Nephron (organoid): ENCODE measurements around the gene TADA3.

Source experiments
- H3K27ac Mint-ChIP-seq, 3 experiments: 2 replicates each; pipeline ENCODE4 v1.8.0; 2020; ENCODE audit warnings: mixed read lengths in 3 of 3, mild to moderate bottlenecking in 2 of 3, moderate library complexity in 1 of 3
- H3K27me3 Mint-ChIP-seq: 2 replicates; pipeline ENCODE4 v1.8.0; 2021; ENCODE audit warnings: low read depth, mild to moderate bottlenecking, moderate library complexity, mixed read lengths
- H3K36me3 Mint-ChIP-seq: 2 replicates; pipeline ENCODE4 v1.8.0; 2020; ENCODE audit warnings: low read depth, mixed read lengths
- H3K4me1 Mint-ChIP-seq: 2 replicates; pipeline ENCODE4 v1.8.0; 2020; ENCODE audit warnings: mixed read lengths
- H3K4me3 Mint-ChIP-seq, 3 experiments: 2 replicates each; pipeline ENCODE4 v1.8.0; 2020; ENCODE audit warnings: mild to moderate bottlenecking in 3 of 3, mixed read lengths in 3 of 3, moderate library complexity in 2 of 3
- H3K9me3 Mint-ChIP-seq: 2 replicates; pipeline ENCODE4 v1.8.0; 2020; ENCODE audit warnings: mixed read lengths
- TF ChIP-seq, protein P1 (sequence below), 3 experiments: fragments of 200-600 bp; sonication (generic); IDR thresholded peaks; one replicate each; pipeline ENCODE4 v1.5.0; 2021; ENCODE audit warnings: antibody characterized with exemption in 3 of 3; ENCODE audit not compliant: unreplicated experiment in 3 of 3

Gene TADA3

DNA sequence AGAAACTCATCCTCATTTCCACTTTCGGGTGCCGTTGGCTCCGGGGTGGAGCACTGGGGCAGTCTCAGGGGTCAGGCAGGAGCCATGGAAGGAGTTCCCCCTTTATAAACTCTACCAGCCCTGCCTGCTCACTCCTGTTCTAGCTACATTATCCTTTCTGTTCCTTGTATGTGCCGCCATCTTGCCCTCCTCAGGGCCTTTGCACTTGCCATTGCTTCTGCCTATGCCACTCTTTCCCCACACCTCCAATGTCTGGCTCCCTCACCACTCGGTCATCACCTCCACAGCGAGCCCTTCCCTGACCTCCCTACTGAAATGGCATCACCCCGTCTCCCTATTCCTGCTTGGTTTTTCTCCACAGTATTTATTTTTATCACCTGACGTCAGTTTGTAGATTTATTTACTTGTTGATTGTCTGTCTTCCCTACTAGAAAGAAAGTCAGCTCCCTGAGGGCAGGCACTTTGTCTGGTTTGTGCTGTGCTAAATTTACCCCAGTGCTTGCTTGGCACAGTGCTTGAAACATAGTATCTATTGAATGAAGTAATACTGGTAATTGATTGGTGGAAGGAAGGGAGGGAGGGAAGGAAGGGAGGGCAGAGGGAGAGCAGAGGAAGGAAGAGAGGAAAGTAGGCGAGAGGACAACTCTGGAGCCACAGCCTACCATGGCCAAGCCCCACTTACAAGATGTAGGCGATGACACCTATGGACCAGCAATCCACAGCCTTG lies 31.3 kb downstream of the TADA3 start:
- Mint-ChIP-seq H3K27me3 (no peaks in the 10 kb centered on the region), H3K4me1 (no peaks in the 10 kb centered on the region), H3K9me3 (no peaks in the 10 kb centered on the region), H3K36me3 (peaks cover 46% of the 10 kb centered on the region), H3K27ac (peak overlapping the region in 1 of 3 experiments; percentile 6), H3K4me3 (no peak overlapping the region)
- TF ChIP-seq, protein P1, sequence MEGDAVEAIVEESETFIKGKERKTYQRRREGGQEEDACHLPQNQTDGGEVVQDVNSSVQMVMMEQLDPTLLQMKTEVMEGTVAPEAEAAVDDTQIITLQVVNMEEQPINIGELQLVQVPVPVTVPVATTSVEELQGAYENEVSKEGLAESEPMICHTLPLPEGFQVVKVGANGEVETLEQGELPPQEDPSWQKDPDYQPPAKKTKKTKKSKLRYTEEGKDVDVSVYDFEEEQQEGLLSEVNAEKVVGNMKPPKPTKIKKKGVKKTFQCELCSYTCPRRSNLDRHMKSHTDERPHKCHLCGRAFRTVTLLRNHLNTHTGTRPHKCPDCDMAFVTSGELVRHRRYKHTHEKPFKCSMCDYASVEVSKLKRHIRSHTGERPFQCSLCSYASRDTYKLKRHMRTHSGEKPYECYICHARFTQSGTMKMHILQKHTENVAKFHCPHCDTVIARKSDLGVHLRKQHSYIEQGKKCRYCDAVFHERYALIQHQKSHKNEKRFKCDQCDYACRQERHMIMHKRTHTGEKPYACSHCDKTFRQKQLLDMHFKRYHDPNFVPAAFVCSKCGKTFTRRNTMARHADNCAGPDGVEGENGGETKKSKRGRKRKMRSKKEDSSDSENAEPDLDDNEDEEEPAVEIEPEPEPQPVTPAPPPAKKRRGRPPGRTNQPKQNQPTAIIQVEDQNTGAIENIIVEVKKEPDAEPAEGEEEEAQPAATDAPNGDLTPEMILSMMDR (IDR thresholded peaks at IDR 0.05; ENCODE audit: unreplicated experiment in 3 of 3): no peak

DNA sequence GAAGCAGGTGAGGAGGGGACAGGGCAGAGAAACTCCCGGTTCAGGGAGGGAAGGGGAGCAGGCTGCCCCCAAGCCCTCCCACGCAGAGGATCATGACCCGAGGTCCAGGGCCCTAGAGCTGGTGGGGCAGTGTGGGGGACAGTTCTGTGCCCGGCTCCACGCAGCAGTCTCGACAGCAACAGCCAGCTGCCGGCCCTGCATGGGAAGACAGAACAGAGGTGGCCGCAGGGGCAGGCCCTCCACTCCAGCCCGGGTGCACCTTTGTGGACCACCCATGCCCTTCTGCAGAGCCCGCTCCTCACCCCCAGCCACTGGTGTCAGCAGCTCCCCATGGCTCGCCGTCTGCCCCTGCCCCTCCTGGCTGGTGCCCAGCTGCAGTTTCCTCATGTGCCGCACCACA lies 34.8 kb downstream of the TADA3 start:
- Mint-ChIP-seq H3K36me3 (peaks cover 58% of the 10 kb centered on the region), H3K27ac (no peak overlapping the region), H3K4me3 (no peak overlapping the region), H3K27me3 (no peaks in the 10 kb centered on the region), H3K9me3 (no peaks in the 10 kb centered on the region), H3K4me1 (no peaks in the 10 kb centered on the region)
- TF ChIP-seq, protein P1 (IDR thresholded peaks at IDR 0.05; ENCODE audit: unreplicated experiment in 3 of 3): no peak

DNA sequence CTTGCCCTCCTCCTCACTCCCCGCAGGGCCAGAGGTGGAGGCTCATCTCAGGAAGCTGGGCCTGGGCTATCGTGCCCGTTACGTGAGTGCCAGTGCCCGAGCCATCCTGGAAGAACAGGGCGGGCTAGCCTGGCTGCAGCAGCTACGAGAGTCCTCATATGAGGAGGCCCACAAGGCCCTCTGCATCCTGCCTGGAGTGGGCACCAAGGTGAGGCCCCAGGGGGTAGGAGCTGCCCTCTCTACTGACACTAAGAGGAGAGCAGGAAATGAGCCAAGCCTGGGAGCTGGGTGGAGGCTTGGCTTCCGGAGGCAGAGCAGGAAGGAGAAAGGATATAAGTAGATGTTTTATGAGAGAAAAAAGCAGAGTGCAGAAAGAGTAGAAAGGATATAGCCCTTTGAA lies 37.6 kb downstream of the TADA3 start:
- TF ChIP-seq, protein P1 (IDR thresholded peaks at IDR 0.05; ENCODE audit: unreplicated experiment in 3 of 3): no peak
- Mint-ChIP-seq H3K27ac (peak overlapping the region in 1 of 3 experiments; percentile 12), H3K27me3 (no peaks in the 10 kb centered on the region), H3K36me3 (peaks cover 60% of the 10 kb centered on the region), H3K4me3 (no peak overlapping the region), H3K4me1 (peaks cover 24% of the 10 kb centered on the region), H3K9me3 (no peaks in the 10 kb centered on the region)

DNA sequence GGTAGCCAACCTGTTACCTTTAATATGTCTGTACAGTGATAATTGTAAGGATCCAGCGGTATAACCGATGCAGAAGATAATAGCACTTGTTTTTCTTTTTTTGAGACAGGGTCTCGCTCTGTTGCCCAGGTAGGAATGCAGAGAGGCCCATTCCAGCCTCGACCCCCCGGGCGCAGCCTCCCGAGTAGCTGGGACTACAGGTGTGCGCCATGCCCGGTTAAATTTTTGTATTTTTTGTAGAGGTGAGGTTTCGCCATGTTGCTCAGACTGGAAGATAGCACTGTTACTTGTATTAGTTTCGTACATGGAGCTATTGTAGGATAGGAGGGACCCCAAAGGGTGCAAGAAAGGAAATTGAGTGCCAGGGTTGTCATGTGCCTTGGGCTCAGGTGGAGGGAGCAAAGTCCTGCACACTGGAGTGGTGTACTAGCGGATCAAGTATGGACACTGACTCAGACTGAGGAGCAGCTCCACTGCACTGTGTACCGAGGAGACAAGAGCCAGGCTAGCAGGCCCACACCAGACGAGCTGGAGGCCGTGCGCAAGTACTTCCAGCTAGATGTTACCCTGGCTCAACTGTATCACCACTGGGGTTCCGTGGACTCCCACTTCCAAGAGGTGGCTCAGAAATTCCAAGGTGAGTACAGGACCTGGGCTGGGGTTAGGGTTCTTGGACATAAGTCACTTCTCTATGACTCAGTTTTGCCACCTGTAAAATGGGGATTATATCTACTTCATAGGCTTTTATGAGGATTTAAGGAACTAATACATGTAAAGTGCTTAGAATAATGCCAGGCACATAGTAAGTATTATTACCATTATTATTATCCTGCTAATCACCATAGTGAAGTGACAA lies 41.5 kb downstream of the TADA3 start:
- TF ChIP-seq, protein P1 (IDR thresholded peaks at IDR 0.05; ENCODE audit: unreplicated experiment in 3 of 3): no peak
- Mint-ChIP-seq H3K27ac (peak overlapping the region; percentile 95 to 99 (median 98)), H3K27me3 (no peaks in the 10 kb centered on the region), H3K9me3 (no peaks in the 10 kb centered on the region), H3K36me3 (peaks cover 59% of the 10 kb centered on the region), H3K4me3 (peak overlapping the region; percentile 93 to 94 (median 94)), H3K4me1 (peaks cover 29% of the 10 kb centered on the region)

DNA sequence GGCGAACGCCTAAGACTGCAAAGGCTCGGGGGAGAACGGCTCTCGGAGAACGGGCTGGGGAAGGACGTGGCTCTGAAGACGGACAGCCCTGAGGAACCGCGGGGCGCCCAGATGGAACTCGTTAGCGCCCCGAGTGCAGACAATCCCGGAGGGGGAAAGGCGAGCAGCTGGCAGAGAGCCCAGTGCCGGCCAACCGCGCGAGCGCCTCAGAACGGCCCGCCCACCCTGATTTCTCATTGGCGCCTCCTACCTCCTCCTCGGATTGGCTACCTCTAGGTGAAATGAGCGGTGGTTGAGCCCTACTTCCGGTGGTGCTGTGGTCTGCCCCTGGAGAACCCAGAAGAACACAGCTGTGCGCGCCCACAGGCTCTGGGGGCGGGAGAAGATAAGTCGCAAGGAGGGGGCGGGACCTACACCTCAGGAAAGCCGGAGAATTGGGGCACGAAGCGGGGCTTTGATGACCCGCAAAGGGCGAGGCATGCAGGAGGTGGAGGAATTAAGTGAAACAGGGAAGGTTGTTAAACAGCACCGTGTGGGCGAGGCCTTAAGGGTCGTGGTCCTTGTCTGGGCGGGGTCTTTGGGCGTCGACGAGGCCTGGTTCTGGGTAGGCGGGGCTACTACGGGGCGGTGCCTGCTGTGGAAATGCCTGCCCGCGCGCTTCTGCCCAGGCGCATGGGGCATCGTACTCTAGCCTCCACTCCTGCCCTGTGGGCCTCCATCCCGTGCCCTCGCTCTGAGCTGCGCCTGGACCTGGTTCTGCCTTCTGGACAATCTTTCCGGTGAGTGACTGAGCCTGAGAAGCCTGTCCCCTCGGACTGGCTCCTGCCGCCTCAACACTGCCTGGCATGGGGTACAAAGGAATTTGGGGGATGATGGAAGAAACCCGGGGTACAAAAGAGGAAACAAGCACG lies 42.4 kb downstream of the TADA3 start, which contains the start of gene OGG1:
Gene OGG1 (plus strand): TSS at position 308 of the 911 bp plus-strand sequence. CDS start 335 bp downstream, at position 643.
- Mint-ChIP-seq H3K4me1 (peaks cover 29% of the 10 kb centered on the region), H3K4me3 (peak within 1 kb of the TSS; percentile 93 to 94 (median 94)), H3K27me3 (no peaks in the 10 kb centered on the region), H3K36me3 (peaks cover 64% of the 10 kb centered on the region), H3K9me3 (no peaks in the 10 kb centered on the region), H3K27ac (peak within 1 kb of the TSS; percentile 95 to 99 (median 98))
- TF ChIP-seq, protein P1 (IDR thresholded peaks at IDR 0.05; ENCODE audit: unreplicated experiment in 3 of 3): no peak
